HEK293 (cell line): ENCODE data around the gene PGBD5.

ENCODE experiments used
- CTCF ChIP-seq: fragments of 450-650 bp; formaldehyde crosslinking; IDR thresholded peaks from 2 replicates; pipeline ENCODE4 v1.5.1; 2016; ENCODE audit warnings: missing biosample characterization, missing genetic modification characterization
- SP2 ChIP-seq: fragments of 450-650 bp; formaldehyde crosslinking; IDR thresholded peaks from 2 replicates; pipeline ENCODE4 v1.5.1; 2016; ENCODE audit warnings: missing biosample characterization, missing genetic modification characterization
- ZBTB44 ChIP-seq: fragments of 450-650 bp; IDR thresholded peaks from 2 replicates; pipeline ENCODE4 v1.5.1; 2018; ENCODE audit warnings: missing biosample characterization, mild to moderate bottlenecking, missing genetic modification characterization
- ZFP37 ChIP-seq: fragments of 450-650 bp; formaldehyde crosslinking; IDR thresholded peaks from 2 replicates; pipeline ENCODE4 v1.5.1; 2016; ENCODE audit warnings: missing biosample characterization, missing genetic modification characterization
- ZNF157 ChIP-seq: fragments of 450-650 bp; formaldehyde crosslinking; IDR thresholded peaks from 2 replicates; pipeline ENCODE4 v1.5.1; 2016; ENCODE audit warnings: missing biosample characterization, missing genetic modification characterization
- ZNF169 ChIP-seq: fragments of 450-650 bp; formaldehyde crosslinking; IDR thresholded peaks from 2 replicates; pipeline ENCODE4 v1.5.1; 2016; ENCODE audit warnings: missing biosample characterization, missing genetic modification characterization
- ZNF18 ChIP-seq: fragments of 450-650 bp; formaldehyde crosslinking; IDR thresholded peaks from 2 replicates; pipeline ENCODE4 v1.5.1; 2016; ENCODE audit warnings: missing biosample characterization, missing genetic modification characterization
- ZNF791 ChIP-seq: fragments of 450-650 bp; formaldehyde crosslinking; IDR thresholded peaks from 2 replicates; pipeline ENCODE4 v1.5.1; 2016; ENCODE audit warnings: missing biosample characterization, missing genetic modification characterization
- ZNF837 ChIP-seq: fragments of 450-650 bp; formaldehyde crosslinking; IDR thresholded peaks from 2 replicates; pipeline ENCODE4 v1.5.1; 2016; ENCODE audit warnings: missing biosample characterization, missing genetic modification characterization
- ZNF843 ChIP-seq: fragments of 450-650 bp; formaldehyde crosslinking; IDR thresholded peaks from 2 replicates; pipeline ENCODE4 v1.5.1; 2016; ENCODE audit warnings: missing biosample characterization, missing genetic modification characterization

- no peak for TF ChIP-seq ZBTB44 (tag by site-specific recombination)
- TF ChIP-seq ZNF837 (tag by site-specific recombination): no peak
- no peak for TF ChIP-seq ZFP37 (tag by site-specific recombination)
- no peak for TF ChIP-seq ZNF157 (tag by site-specific recombination)
- TF ChIP-seq ZNF18 (tag by site-specific recombination): no peak
- TF ChIP-seq CTCF (tag by site-specific recombination): no peak
- TF ChIP-seq SP2 (tag by site-specific recombination): no peak
- TF ChIP-seq ZNF169: no peak
- TF ChIP-seq ZNF791 (tag by site-specific recombination): no peak
- TF ChIP-seq ZNF843 (tag by site-specific recombination): no peak
Measured at GRCh38 chr1:230309646-230310177, 116.4 kb downstream of the PGBD5 start.
